ENCODE data around the gene CAPN8. TPM values are rescaled to one million over a fixed set of nuclear protein-coding genes. Genes with fewer than 3 reads are reported as not detected.
"Not testable (repeated sequence)": the region's sequence is repeated elsewhere in the genome, so short reads cannot be mapped to it uniquely, and the experiment has no call there.

CAPN8 gene
- total RNA-seq, 1 experiment from 2014 or later: 5.7 TPM

DNA sequence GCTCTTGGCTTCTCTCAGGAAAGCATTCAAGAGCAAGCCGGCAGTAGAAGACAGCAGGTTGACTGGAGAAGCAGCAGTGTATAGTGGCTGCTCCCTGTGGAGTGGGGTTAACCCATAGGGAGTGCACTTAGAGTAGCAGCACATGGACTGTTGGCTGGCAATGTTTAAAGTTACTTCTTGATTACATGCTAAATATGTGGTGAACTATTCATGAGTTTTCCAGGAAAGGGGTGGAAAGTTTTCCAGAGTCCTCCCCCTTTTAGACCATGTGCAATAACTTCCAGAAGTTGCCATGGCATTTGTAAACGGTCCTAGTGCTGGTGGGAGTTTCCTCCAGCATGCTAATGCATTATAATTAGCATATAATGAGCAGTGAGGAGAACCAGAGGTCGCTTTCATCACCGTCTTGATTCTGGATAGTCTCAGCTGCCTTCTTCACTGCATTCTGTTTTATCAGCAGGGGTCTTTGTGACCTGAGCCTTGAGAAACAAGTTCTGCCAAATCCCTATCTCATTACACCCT, 140.5 kb downstream of the CAPN8 start:
- no TSS peak for BruUV-seq (replicated peaks)
- no peak for DNase-seq (ENCODE audit: unreplicated experiment)
- Mint-ChIP-seq H3K27me3 (ENCODE audit: insufficient read depth, unreplicated experiment) (peaks cover 13% of the 10 kb centered on the region), H3K4me1 (ENCODE audit: insufficient read depth, unreplicated experiment) (no peaks in the 10 kb centered on the region), H3K36me3 (ENCODE audit: insufficient read depth, unreplicated experiment) (no peaks in the 10 kb centered on the region), H3K27ac (ENCODE audit: low read depth, unreplicated experiment) (no peak overlapping the region), H3K9me3 (ENCODE audit: unreplicated experiment) (no peaks in the 10 kb centered on the region), H3K4me3 (ENCODE audit: unreplicated experiment) (no peak overlapping the region)
- TF ChIP-seq, protein P1, sequence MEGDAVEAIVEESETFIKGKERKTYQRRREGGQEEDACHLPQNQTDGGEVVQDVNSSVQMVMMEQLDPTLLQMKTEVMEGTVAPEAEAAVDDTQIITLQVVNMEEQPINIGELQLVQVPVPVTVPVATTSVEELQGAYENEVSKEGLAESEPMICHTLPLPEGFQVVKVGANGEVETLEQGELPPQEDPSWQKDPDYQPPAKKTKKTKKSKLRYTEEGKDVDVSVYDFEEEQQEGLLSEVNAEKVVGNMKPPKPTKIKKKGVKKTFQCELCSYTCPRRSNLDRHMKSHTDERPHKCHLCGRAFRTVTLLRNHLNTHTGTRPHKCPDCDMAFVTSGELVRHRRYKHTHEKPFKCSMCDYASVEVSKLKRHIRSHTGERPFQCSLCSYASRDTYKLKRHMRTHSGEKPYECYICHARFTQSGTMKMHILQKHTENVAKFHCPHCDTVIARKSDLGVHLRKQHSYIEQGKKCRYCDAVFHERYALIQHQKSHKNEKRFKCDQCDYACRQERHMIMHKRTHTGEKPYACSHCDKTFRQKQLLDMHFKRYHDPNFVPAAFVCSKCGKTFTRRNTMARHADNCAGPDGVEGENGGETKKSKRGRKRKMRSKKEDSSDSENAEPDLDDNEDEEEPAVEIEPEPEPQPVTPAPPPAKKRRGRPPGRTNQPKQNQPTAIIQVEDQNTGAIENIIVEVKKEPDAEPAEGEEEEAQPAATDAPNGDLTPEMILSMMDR (IDR thresholded peaks at IDR 0.05; ENCODE audit: unreplicated experiment): no peak
- intact Hi-C loops (cut with micrococcal nuclease): no loop called here
- ChIA-PET CTCF (interaction anchor here (0.7 to 1.2 kb wide), 5 partner anchors 10 to 115 kb away, joined by 3 to 7 read pairs (median 3); no protein-coding TSS in a partner anchor), POLR2A (no interaction called here)

DNA sequence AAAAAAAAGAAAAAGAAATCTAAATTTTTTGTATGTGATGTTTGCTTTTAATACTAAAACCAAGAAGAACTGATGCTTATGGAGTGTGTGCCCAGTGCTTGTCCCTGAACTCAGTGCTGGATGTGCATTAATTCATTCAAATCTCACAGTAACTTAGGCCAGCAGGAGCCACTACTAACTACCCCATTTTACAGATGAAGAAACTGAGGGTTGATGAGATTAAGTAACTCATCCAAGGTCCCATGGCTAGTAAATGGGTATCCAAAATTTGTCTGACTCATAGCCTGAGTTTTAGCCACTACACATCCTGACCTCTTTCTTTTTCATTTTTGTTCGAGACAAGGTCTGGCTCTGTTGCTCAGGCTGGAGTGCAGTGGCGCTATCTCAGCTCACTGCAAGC, 144.4 kb downstream of the CAPN8 start:
- CTCF ChIA-PET: interaction anchor here (0.6 to 1.6 kb wide), 5 partner anchors 8 to 404 kb away, joined by 3 to 5 read pairs (median 3); no protein-coding TSS in a partner anchor
- POLR2A ChIA-PET: no interaction called here
- no TSS peak for BruUV-seq (replicated peaks)
- no peak overlapping the region for H3K4me3 Mint-ChIP-seq (ENCODE audit: unreplicated experiment)
- DNase-seq (ENCODE audit: unreplicated experiment): no peak
- no peak overlapping the region for H3K27ac Mint-ChIP-seq (ENCODE audit: low read depth, unreplicated experiment)
- H3K9me3 Mint-ChIP-seq (ENCODE audit: unreplicated experiment): no peaks in the 10 kb centered on the region
- no peaks in the 10 kb centered on the region for H3K4me1 Mint-ChIP-seq (ENCODE audit: insufficient read depth, unreplicated experiment)
- H3K27me3 Mint-ChIP-seq (ENCODE audit: insufficient read depth, unreplicated experiment): no peaks in the 10 kb centered on the region
- intact Hi-C loops (cut with micrococcal nuclease): no loop called here
- TF ChIP-seq, protein P1 (IDR thresholded peaks at IDR 0.05; ENCODE audit: unreplicated experiment): no peak
- no peaks in the 10 kb centered on the region for H3K36me3 Mint-ChIP-seq (ENCODE audit: insufficient read depth, unreplicated experiment)

DNA sequence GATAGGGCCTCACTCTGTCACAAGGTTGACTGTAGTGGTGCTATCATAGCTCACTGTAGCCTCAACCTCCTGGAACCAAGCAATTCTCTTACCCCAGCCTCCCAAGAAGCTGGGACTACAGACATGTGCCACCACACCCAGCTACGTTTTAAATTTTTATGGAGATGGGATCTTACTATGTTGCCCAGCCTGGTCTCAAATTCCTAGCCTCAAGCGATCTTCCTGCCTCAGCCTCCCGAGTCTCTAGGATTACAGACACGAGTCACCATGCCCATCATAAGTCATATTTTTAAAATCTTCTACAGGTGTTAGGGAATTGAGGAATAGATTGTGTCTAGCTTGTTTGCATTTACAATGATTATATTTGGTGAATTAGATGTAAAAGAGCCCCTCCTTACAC, 145.3 kb downstream of the CAPN8 start:
- Mint-ChIP-seq H3K27me3 (ENCODE audit: insufficient read depth, unreplicated experiment) (no peaks in the 10 kb centered on the region), H3K4me3 (ENCODE audit: unreplicated experiment) (no peak overlapping the region), H3K27ac (ENCODE audit: low read depth, unreplicated experiment) (no peak overlapping the region), H3K9me3 (ENCODE audit: unreplicated experiment) (no peaks in the 10 kb centered on the region), H3K36me3 (ENCODE audit: insufficient read depth, unreplicated experiment) (no peaks in the 10 kb centered on the region), H3K4me1 (ENCODE audit: insufficient read depth, unreplicated experiment) (no peaks in the 10 kb centered on the region)
- no peak for DNase-seq (ENCODE audit: unreplicated experiment)
- no TSS peak for BruUV-seq (replicated peaks)
- TF ChIP-seq, protein P1 (IDR thresholded peaks at IDR 0.05; ENCODE audit: unreplicated experiment): no peak
- intact Hi-C loops (cut with micrococcal nuclease): no loop called here
- ChIA-PET CTCF (interaction anchor here (0.7 to 1.6 kb wide), 5 partner anchors 11 to 387 kb away, joined by 3 to 5 read pairs (median 3); no protein-coding TSS in a partner anchor), POLR2A (interaction anchor here (0.6 kb wide), 1 partner anchor 17 kb away, joined by 3 read pairs; no protein-coding TSS in a partner anchor)

DNA sequence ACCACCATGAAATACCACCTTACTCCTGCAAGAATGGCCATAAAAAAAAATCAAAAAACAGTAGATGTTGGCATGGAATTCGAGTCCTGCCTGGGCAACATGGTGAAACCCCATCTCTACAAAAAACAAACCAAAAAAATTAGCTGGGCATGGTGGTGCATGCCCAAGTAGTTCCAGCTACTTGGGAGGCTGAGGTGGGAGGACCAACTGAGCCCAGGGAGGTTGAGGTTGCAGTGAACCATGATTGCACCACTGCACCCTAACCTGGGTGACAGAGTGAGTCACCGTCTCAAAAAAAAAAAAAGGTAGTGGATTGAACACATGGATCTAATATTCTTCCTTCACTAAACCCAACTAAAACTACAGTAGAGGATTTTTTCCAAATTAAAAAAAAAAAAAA, 146.4 kb downstream of the CAPN8 start:
- Mint-ChIP-seq H3K27ac (ENCODE audit: low read depth, unreplicated experiment) (no peak overlapping the region), H3K9me3 (ENCODE audit: unreplicated experiment) (no peaks in the 10 kb centered on the region), H3K4me1 (ENCODE audit: insufficient read depth, unreplicated experiment) (no peaks in the 10 kb centered on the region), H3K4me3 (ENCODE audit: unreplicated experiment) (no peak overlapping the region), H3K36me3 (ENCODE audit: insufficient read depth, unreplicated experiment) (no peaks in the 10 kb centered on the region), H3K27me3 (ENCODE audit: insufficient read depth, unreplicated experiment) (no peaks in the 10 kb centered on the region)
- TF ChIP-seq, protein P1 (IDR thresholded peaks at IDR 0.05; ENCODE audit: unreplicated experiment): no peak
- CTCF ChIA-PET: interaction anchor here (0.7 to 0.9 kb wide), 2 partner anchors 24 to 362 kb away, joined by 3 to 5 read pairs; no protein-coding TSS in a partner anchor
- peak; percentile 37 for DNase-seq (ENCODE audit: unreplicated experiment)
- POLR2A ChIA-PET: interaction anchor here (0.6 kb wide), 1 partner anchor 19 kb away, joined by 3 read pairs; no protein-coding TSS in a partner anchor
- intact Hi-C loops (cut with micrococcal nuclease): no loop called here
- BruUV-seq (replicated peaks): no TSS peak

DNA sequence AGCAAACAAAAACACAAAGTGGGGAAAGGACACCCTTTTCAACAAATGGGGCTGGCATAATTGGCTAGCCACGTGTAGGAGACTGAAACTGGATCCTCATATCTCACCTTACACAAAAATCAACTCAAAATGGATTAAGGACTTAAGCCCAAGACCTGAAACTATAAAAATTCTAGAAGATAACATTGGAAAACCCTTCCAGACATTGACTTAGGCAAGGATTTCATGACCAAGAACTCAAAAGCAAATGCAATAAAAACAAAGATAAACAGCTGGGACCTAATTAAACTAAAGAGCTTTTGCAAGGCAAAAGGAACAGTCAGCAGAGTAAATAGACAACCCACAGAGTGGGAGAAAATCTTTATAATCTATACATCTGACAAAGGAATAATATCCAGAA, 146.9 kb downstream of the CAPN8 start:
- CTCF ChIA-PET: interaction anchor here (0.9 kb wide), 1 partner anchor 25 kb away, joined by 3 read pairs; no protein-coding TSS in a partner anchor
- H3K4me3 Mint-ChIP-seq (ENCODE audit: unreplicated experiment); H3K9me3 Mint-ChIP-seq (ENCODE audit: unreplicated experiment); H3K36me3 Mint-ChIP-seq (ENCODE audit: insufficient read depth, unreplicated experiment); DNase-seq (ENCODE audit: unreplicated experiment); BruUV-seq (replicated peaks); H3K4me1 Mint-ChIP-seq (ENCODE audit: insufficient read depth, unreplicated experiment); H3K27ac Mint-ChIP-seq (ENCODE audit: low read depth, unreplicated experiment); H3K27me3 Mint-ChIP-seq (ENCODE audit: insufficient read depth, unreplicated experiment); POLR2A ChIA-PET; intact Hi-C loops (cut with micrococcal nuclease): not testable (repeated sequence)
